Body of pancreas (tissue), 4 donors: ENCODE results near the gene KLK10.

Experiments
- CTCF ChIP-seq, 7 experiments: fragments of 450-650 bp in 4 of 7; fragments of 200-600 bp in 3 of 7; sonication (generic) in 3 of 7; IDR thresholded peaks; one replicate each; pipeline ENCODE4 v1.5.1; 2016 to 2019; ENCODE audit warnings: antibody characterized with exemption in 7 of 7
- POLR2A ChIP-seq, 3 donors: fragments of 450-650 bp; IDR thresholded peaks; one replicate each; pipeline ENCODE4 v1.6.1; 2016; ENCODE audit warnings: antibody characterized with exemption in 3 of 3, mild to moderate bottlenecking in 2 of 3

- no peak for TF ChIP-seq CTCF (IDR thresholded peaks at IDR 0.05)
- no peak for TF ChIP-seq POLR2A (IDR thresholded peaks at IDR 0.05)
These were observed 5.9 kb upstream of the KLK10 start for GRCh38 chr19:51025401-51025800.
